Measurements from ENCODE around the gene SIL1.
"Not testable (repeated sequence)": the region's sequence is repeated elsewhere in the genome, so short reads cannot be mapped to it uniquely, and the experiment has no call there.

The SIL1 gene

DNA sequence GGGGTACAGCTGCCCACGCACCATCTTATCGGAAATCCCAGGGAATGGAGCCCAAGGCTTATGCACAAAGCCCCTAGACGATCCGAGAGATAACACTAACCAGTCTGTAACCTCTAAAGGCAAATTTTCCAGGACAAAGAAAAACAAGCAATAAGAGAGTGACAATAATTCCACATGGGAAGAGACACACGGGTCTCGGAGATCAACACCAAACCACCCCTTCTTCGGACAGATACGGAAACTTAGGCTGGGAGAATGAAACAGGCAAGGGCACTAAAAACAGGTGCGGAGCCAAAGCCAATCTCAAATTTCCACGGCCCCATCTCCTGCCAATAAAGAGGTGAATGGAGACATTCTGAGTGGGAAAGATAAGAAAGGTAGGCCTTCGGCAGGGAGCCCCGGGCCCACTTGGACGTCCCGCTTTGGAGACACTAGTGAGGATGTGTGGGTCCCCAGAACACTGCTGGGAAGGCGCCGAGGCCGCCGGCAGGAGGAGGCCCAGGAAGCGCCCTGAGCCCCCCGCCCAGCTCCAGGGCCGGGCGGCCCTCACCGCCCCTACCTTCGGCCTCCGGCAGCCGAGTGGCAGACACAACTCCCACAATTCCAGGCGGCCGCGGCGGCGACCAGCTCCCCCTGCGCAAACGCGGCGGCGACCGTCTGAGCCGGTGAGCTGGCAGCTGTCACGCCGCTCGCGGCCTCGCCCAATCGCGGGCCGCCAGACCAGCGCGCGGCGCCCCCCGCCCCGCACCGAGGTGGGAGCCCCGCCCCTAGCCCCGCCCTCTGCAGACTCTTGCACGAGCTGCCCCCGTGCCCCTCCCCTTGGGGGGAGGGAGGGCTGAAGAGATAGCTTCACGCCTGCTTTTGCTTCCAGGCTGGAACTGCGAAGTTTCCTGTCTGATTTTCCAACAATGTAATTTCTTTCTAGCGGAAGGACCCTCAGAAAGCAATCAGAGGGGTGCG lies at the start of gene SIL1:
TSS of gene SIL1 (minus strand) at position 659 of the 960 bp plus-strand sequence. CDS start 70,525 bp downstream, outside the sequence.
- DNase-seq (ENCODE audit: low read depth), result peak; percentile 89

DNA sequence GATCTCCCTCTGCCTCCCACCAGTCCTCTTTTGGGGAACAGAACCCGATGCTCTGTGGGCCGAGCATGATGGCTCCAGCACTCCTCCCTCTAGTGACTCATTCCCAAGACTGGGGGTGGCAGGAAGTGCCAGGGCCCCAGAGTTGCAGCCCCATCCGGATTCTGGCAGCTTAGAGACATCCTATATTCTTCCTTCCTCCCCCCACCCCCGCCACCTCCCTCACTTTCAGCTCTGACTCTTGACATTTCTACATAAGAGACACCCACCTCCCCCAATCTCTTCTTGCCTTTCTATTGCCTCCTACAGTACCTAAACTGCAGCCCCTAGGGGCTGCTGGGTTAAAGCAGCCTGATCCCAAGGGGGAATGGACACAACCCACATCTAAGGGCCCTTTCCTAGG lies 48.2 kb upstream of the SIL1 start:
- no peak for DNase-seq (ENCODE audit: low read depth)

DNA sequence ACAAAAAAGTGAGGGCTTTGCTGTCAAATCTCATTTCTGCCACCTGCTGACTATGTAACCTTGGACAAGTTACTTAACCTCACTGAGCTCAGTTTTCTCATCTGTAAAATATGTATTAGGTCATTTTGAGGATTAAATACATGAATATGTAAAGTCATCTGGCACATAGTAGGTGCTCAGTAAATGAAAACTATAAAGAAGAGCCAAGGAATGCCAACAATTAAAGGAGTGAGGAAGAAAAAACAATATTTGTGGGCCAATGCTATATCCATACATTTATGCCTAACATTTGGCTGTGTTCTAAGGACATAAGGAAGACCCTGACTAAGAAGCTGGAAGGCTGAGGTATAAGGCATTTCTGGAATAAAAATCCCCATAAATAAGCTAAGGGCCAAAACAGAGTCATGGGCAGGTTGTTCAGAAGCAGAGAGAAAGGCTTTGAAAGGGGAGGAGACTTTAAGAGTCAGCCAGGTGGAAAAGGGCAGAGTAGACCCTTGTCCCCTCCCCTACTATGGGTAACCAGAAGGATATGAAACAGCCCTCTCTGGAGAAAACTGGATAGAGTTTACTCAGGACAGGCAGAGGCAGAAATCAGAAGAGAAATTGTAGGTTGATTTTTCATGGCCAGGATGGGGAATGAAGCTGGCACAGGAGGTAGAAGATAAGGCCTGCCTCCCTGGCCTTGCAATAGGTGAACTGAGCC lies 47.6 kb upstream of the SIL1 start:
- no peak for DNase-seq (ENCODE audit: low read depth)

DNA sequence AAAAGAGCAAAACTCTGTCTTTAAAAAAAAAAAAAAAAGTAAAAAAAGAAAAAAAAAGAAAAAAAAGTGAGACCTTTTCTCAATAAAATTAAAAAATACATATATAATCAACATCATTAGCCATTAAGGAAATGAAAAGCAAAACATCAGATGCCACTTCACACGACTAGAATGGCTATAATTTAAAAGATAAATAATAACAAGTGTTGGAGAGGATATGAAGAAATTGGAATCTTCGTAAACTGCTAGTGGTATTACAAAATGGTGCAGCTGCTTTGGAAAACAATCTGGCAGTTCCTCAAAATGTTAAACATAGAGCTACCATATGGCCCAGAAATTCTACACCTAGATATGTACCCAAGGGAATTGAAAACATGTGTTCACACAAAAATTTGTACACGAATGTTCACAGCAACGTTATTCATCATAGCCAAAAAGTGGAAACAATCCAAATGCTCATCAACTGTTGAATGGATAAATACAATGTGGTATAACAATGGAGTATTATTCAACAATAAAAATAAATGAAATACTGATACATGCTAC lies 45.3 kb upstream of the SIL1 start:
- no peak for DNase-seq (ENCODE audit: low read depth)

DNA sequence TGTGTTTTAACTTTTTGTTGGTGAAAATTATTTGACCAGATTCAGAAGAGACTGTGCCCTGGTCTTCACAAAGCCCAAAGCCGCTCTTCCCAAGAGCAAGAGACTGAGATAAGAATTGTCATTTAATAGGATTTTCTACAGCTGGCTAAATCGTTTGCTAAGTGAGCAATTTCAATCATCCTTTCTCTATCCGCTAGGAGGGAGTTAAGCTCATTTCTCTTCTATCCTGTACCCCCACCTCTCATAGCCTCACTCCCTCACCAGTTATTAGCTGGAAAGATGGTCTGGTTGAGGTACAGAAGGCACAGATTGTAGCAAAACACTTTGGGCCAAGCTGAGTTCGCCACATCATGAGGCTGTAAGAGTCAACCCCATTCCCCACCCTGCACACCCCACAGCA lies 43.0 kb upstream of the SIL1 start:
- DNase-seq (ENCODE audit: low read depth), result no peak

DNA sequence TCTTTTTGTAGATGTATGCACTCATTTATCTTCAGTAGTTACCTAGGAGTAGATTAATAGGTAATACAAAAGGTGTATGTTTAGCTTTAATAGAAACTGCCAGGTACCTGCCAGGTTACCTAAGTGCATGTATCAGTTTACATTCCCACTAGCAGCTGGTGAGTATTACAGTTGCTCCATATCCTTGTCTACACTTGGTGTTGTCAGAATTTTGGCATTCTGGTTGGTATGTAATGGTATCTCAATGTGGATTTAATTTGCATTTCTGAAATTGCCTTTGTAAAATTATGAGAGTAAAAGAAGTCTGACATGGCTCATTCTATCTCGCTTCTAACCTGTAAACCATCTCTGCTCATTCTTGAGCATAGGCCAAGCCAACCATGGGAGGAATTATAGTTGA lies 38.3 kb upstream of the SIL1 start:
- no peak for DNase-seq (ENCODE audit: low read depth)

DNA sequence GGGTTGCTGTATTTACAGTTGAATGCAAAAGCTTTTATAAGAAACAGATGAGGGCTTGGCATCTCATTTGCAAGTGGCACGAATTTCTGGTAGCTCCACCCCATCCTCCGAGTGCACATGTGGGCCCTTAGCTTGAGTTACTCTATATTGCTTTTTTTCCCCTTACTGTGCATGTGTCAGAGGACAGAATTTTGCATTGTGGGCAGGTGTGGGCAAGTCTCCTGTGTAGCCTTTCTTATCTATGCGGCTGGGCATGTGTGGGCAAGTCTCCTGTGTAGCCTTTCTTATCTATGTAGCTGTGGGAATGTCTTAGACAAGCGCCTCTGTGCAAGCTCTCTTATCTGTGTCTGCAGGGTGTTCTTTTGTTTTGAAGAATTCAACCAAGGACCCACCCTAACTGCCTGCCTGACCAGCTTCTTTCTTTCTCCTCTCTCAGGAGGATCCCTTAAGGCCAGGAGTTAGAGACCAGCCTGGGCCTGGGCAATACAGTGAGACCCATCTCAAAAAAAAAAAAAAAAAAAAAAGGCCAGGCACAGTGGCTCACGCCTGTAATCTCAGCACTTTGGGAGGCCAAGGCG lies 34.1 kb upstream of the SIL1 start:
- no peak for DNase-seq (ENCODE audit: low read depth)

DNA sequence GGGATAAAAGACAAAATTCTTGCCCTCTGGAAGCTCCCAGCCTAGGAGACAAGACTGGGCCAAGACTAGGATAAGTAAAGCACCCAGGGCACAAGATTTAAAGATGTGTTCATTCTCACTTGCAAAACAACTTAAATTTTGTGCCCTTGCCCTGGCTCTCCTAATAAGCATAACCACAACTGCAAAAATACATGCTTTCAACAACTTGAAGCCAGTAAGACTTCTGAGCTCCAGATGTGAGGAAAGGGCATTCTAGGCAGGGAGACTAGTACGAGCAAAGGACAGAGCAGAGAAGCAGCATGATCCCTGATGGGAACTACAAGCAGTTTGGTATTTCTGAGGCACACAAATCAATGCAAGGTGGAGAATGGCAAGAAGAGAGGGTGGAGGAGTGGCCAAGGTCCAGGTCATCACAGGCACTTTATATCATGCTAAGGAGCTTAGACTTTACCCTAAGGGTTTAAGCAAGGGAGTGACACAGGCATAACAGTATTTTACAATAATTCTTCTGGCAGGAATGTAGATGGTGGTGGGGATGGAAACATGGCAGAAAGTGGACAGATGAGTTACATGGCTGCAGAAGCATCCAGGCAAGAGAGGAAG lies 30.1 kb upstream of the SIL1 start:
- DNase-seq (ENCODE audit: low read depth), result no peak

DNA sequence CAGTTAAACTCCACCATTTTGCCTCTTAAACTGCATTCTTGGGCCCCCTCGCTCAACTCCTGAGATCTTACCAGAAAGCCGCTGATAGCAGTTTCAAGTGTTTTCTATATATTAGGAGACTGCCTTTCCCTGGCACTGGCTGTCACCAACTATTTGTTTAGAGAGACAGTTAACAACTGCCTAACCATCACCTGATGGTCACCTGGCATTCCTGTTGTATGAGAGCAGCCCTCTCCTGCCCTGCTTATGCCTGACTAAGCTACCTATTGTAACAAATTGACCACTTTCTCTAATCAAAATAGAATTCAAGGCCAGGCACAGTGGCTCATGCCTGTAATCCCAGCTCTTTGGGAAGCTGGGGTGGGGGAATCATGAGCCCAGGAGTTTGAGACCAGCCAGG lies 28.0 kb upstream of the SIL1 start:
- DNase-seq (ENCODE audit: low read depth), result no peak

DNA sequence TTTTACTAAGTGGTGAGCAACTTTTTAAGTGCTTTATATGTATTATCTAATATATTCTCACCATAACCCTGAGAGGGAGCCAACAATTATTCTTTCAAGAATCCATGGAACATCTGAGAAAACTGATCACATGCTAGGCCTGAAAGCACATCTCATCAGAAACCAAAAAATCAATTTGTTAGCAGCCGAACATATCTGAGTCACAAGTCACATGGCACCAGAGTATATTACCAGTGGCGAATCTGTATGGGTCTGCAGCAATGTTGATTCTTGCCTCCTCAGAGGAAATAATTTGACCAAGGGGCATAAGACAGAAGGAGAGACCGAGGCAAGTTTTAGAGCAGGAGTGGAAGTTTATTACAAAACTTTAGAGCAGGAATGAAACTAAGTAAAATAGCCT lies 25.3 kb upstream of the SIL1 start:
- no peak for DNase-seq (ENCODE audit: low read depth)

DNA sequence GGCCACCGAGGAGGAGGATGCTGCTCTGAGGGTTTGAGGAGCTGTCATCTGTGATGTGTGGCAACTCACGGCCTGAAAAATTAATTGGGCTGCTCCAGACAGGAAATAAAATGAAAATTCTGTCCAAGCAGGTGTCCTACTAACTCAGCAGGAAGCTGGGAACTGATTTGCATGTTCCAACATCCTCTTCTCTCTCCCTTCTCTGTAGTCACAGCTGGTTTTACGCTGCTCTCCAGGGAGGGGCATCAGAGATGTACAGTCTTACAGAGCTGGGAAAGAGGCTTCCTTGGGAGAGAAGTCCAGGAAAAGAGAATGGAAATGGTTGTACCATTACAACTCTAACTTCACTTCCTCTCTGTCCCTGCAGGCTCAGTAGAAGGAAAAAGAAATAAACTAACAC lies 24.2 kb upstream of the SIL1 start:
- no peak for DNase-seq (ENCODE audit: low read depth)

DNA sequence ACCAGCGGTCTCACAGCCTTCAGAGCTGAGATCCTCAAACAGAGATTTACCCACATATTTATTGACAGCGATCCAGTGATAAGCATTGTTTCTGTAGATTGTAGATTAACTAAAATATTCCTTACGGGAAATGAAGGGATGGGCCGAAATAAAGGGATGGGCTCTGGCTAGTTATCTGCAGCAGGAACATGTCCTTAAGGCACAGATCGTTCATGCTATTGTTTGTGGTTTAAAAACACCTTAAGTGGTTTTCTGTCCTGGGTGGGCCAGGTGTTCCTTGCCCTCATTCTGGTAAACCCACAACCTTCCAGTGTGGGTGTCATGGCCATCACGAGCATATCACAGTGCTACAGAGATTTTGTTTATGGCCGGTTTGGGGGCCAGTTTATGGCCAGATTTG lies 19.9 kb upstream of the SIL1 start:
- not testable (repeated sequence) for DNase-seq (ENCODE audit: low read depth)

DNA sequence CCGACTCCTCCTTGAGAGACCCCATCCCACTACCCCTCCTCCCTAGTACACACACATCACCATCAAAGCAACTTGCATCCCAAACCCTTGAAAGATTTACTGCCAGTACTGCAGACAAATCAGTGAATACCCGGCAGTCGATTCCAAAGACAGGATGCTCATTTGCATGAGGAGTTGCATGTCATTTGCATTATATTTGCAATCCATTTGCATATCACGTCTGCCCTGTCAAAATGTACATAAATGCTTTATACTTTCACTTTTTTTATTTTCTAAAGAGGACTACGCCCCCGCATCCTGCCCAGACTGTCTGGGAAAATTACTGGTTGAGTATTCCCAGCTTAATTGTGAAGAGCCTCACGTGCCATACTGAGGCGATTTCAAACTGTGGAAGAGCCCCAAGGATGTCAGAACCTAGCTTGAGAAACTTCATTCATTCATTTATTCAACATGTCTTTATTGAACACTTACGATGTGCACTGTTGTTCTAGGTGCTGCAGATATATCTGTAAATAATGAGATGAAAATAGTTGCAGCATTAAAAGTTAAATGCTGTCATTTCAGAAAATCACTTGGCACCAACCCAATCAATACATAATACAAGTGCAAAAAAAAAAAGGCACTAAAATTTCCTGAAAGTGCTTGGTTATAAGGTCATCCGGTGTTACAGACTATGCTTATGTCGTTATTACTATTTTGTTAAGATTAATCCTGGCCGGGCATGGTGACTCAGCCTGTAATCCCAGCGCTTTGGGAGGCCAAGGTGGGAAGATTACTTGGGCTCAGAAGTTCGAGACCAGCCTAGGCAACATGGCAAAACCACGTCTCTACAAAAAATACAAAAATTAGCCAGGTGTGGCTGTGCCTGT lies 17.2 kb upstream of the SIL1 start:
- no peak for DNase-seq (ENCODE audit: low read depth)

DNA sequence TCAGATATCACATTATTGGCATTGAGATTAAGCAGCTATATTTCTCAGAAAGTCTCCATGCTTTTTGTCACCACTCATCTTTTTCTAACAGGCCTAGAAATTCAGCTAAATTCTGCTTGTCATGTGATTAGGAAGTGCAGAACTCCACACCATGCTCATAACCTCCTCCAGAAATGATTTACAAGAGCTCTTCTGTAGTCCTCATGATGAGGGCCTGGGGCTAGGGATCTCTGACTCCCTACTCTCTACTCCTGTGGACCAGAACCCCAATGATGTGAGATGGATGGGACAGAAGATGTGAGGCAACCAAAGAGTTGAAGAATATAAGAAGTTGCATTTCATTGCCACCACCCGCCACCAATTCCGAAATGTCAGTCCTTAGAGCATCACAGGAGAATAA lies 16.5 kb upstream of the SIL1 start:
- no peak for DNase-seq (ENCODE audit: low read depth)

DNA sequence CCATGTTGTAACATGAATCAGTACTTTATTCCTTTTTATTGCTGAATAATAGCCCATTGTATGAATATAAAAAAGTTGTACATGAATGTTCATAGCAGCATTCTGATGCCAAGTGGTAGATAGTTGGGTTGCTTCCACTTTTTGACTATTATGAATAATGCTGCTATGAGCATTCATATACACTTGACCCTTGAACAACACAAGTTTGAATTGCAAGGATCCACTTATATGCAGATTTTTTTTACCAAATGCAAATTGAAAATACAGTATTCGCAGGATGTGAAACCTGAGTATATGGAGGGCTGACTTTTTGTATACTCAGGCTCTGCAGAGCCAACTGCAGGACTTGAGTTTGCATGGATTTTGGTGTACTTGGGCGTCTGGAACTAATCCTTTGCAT lies 14.7 kb upstream of the SIL1 start:
- DNase-seq (ENCODE audit: low read depth), result no peak

DNA sequence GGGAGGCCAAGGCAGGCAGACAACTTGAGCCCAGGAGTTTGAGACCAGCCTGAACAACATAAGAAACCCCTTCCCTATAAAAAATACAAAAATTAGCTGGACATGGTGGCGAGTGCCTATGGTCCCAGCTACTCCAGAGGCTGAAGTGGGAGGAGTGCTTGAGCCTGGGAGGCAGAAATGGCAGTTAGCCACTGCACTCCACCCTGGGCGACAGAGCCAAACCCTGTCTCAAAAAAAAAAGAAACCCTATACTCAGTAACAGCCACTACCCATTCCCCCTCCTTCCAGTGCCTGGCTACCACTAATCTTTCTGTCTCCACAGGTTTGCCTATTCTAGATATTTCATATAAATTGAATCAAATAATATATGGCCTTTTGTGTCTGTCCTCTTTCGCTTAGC lies 14.3 kb upstream of the SIL1 start:
- no peak for DNase-seq (ENCODE audit: low read depth)

DNA sequence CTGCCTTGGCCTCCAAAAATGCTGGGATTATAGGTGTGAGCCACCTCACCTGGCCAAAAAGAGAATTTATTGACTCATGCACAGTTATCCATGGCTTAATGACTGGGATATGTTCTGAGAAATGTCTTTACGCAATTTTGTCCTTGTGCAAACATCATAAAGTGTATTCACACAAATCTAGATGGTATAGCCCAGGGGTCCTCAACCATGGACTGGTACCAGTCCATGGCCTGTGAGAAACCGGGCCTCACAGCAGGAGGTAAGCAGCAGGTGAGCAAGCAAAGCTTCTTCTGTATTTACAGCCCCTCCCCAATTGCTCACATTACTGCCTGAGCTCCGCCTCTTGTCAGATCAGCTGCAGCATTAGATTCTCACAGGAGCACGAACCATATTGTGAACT lies 12.4 kb upstream of the SIL1 start:
- DNase-seq (ENCODE audit: low read depth), result no peak

DNA sequence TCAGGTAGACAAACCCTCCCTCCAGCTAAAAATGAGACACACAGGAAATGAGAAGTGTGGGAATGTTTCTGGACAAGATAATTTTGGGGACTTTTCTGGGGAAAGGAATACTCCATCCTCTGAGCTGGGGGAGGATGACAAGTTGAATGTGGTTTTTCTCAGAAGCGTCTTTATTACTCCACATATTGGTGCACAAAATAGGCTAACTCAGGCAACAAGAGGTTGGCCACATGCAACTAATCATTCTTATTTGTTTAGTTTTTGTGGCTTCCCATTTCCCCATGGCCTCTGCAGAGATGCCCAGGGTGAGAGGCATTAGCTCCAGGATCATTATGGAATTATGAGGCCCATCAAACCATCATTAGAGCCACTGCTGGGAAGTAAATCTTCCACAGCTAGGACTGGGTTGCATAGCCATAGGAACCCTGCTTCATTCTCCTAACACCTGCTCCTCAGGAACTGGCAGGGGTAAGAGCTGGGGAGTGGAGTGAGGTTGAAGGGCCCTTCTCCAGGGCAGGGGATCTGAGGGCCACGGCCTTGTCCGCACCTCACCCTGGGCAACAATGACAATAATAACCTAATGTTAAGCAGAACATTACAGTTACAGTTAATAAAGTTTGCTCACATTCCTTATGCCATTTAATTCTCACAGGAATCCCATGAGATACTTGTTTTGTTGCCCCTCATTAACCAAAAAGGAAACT lies 9.3 kb upstream of the SIL1 start:
- DNase-seq (ENCODE audit: low read depth), result no peak

DNA sequence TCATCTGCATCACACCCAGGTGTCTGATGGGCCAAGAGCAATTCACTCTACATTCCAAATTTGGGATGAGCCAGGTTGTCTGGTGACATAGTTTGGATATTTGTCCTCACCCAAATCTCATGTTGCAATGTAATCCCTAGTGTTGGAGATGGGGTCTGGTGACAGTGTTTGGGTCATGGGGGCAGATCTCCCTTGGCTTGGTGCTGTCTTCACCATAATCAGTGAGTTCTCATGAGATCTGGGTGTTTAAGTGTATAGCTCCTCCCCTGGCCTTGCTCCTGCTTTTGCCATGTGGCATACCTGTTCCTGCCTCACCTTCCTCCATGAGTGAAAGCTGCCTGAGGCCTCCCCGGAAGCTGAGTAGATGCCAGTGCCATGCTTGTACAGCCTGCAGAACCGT lies 7.4 kb upstream of the SIL1 start:
- DNase-seq (ENCODE audit: low read depth), result no peak

DNA sequence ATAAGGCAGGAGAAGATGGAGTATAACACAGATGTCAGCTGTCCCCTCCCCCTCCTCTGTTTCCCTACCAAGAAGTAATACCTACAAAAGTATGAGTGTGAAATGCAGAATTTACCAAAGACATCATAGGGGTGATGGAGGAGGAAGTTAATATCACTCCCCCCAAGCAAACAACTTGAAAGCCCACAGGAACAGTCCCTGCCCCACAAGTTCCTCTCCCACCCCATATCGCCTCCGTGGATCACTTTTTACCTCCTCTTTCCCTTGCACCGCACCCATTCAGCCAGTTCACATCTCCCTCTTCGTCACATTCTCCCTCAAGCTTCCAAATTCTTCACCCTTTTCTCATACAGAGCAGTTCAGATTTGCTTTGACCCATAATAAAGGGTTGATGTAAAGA lies 7.0 kb upstream of the SIL1 start:
- DNase-seq (ENCODE audit: low read depth), result no peak

DNA sequence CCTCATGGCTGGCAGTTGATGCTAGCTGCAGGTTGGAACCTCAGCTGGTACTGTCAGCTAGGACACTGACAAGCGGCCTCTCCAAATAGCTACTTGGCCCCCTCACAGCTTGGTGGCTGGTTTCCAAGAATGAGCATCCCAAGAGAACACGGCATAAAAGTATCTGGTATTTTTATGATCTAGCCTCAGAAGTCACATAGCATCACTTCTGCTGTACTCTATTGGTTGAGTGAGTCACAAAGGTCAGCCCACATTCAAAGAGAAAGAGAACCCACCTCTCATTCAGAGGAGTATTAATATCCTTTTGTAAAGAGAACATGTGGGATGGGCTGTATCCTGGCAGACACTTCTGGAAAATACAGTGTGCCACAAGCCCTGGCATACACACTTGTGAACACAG lies 6.0 kb upstream of the SIL1 start:
- DNase-seq (ENCODE audit: low read depth), result no peak
